Hepatocyte (in vitro differentiated cells): Measurements from ENCODE around the gene DDX41.

Source experiments
- CTCF ChIP-seq: fragments of 200-600 bp; sonication (generic); IDR thresholded peaks from 2 replicates; pipeline ENCODE4 v1.5.1; 2016; ENCODE audit warnings: antibody characterized with exemption, mild to moderate bottlenecking; ENCODE audit not compliant: poor library complexity
- EZH2 ChIP-seq: fragments of 200-600 bp; sonication (generic); IDR thresholded peaks from 2 replicates; pipeline ENCODE4 v1.6.1; 2016; ENCODE audit warnings: antibody characterized with exemption, mild to moderate bottlenecking, borderline replicate concordance
- EZH2phosphoT487 ChIP-seq: fragments of 200-600 bp; sonication (generic); IDR thresholded peaks from one replicate; pipeline ENCODE4 v1.6.1; 2018; ENCODE audit warnings: antibody characterized with exemption, mild to moderate bottlenecking, low read depth, moderate library complexity; ENCODE audit not compliant: unreplicated experiment, severe bottlenecking

GRCh38 chr5:177555228-177555627 is 38.5 kb upstream of the DDX41 start:
- TF ChIP-seq CTCF (no peak), EZH2phosphoT487 (no peak), EZH2 (no peak)
